GM21423 (cell line): ENCODE data around the gene HELLS.
"Not testable (repeated sequence)": the region's sequence is repeated elsewhere in the genome, so short reads cannot be mapped to it uniquely, and the experiment has no call there.

Experiments used
- ATAC-seq: cut with Tn5 transposase; IDR thresholded peaks from one replicate; pipeline ENCODE4 v1.9.1; 2021; ENCODE audit warnings: mild to moderate bottlenecking, moderate library complexity; ENCODE audit not compliant: unreplicated experiment

Gene HELLS

DNA sequence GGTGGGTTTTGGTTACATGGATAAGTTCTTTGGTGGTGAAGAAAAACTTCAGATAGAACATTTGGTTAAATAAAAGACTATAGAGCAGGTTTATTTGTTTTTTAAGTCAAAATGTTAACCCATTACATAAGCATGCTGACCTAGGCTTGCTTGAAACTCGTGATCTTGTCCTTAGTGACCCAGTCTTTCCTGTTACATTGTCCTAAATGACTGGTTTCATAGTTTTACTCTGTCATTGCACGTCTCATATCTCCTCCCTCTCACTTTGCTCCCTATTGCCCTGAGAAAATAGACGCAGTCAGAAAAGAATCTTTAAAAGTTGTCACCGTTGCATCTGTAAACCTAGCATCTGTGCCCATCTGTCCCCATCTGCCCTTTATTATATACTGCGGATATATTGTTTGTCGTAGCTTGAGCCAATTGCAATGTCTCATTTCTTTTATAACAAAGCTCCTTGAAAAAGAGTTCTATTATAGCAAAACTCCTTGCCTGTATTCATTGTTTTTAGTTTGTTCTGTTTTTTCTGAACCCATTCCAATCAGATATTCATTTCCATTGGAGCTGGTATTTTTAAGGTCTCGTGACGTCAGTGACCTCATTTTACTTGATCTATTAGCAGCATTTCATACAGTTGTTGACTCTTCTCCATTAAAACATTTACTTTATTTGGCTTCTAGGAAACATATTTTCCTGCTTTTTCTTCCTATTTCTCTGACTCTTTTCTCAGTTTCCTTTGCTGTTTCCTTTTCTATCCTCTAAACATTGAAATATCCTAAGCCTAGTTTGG, 57.3 kb downstream of the HELLS start:
- ATAC-seq: no peak

DNA sequence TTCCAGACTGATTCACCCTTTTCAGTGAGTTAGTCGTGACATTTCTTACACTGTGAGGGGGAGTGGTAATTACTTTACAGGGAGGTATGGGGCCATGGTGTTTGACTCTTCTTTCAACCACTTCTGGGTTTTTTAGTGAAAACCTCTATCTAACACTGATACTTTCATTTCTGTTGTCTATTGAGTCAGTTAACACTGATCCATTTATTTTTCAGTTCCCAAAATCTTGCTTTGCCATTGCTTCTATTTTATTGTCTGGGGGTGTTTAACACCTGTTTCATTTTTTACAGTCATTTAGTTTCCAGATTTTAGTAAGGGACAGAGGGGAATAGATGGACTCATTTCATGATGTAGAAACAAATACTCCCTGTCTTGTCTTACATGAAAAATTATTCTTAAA, 61.5 kb downstream of the HELLS start:
- peak; percentile 75 for ATAC-seq

DNA sequence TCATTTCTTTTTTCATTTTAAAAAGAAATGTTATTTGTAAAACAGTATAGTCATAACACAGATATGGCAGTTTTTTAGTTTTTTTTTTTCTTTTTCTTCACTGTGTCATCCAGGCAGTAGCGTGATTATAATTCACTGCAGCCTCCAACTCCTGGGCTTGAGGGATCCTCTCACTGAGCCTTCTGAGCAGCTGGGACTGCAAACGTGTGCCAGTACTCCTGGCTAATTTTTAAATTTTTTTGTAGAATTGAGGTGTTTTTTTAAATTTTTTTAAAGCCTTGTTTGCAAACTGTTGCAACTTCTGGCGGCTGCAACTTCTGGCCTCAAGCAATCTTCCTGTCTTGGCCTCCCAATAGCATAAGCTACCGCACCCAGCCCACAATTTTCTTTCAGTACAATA, 63.0 kb downstream of the HELLS start:
- ATAC-seq: no peak

DNA sequence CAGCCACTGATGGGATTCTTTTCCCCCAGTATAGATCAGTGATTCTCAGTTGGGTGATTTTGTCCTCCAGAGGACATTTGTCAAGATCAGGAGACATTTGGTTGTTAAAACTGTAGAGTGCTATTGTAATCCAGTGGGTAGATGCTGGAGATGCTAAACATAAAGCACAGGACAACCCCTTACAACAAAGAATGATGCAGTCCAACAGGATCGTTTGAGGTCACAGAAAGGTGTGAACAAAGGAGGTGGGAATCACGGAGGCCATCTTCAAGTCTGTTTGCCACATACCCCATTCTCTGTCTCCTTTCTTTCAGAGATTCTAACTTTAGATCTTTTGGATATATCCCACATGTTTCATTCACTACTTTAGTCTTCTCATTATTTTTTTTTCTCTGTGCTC, 69.0 kb downstream of the HELLS start:
- no peak for ATAC-seq

DNA sequence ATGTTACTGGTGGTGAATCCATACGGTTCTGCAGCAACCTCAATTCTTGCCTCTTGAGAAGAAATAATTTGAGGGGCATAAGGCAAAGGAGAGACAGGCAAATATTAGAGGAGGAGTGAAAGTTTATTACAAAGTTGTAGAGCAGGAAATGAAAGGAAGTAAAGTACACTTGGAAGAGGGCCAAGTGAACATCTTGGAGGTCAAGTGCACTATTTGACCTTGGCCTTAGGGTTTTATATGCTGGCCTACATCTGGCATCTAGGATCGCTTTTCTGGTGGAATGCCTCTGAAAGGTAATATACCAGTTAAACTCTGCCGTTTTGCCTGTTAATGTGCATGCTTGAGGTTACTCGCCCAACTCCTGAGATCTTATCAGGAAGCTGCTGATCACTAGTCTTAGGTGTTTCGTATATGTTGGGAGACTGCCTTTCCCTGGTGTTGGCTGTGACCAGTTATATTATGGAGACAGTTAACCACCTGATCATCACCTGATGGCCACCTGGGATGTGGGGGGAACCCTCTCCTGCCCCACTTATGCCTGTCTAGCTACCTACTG, 71.9 kb downstream of the HELLS start:
- ATAC-seq: no peak

DNA sequence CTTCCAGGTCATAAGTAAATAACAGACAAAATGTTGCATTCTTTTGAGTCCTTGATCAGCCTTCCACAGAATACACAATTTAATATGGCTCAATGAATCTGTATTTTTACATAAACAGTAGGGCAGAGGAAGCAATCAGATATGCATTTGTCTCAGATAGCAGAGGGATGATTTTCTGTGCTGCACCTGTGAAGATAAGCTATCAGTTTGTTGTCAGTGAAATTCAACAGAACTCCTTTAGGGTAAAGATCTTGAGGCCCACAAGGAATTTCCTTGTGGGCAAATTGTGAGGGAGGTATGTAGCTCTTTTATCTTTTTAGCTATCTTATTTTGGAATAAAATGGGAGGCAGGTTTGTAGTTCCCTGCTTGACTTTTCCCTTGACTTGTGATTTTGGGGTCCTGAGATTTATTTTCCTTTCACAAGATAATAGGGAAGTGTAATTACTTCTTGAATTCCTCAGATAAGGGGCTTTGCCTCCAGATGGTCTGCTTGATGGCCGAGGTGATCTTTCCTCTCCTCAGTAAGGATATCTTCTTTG, 77.1 kb downstream of the HELLS start:
- no peak for ATAC-seq

DNA sequence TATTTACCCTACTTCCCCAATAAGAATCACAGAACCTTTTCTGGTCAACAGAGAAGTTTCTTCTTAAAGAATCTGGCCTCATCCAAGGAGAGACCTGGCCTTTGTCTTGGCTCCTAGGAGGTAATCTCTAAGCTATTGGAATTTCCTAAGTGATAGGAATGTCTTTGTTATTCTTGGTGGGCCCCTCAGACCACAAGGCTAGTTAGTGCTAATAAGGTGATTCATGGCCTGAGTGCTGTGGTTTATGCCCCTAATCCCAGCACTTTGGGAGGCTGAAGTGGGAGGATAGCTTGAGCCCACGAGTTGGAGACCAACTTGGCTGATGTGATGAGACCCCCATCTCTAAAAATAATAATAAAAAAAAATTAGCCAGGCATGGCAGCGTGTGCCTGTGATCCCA, 78.0 kb downstream of the HELLS start:
- no peak for ATAC-seq

DNA sequence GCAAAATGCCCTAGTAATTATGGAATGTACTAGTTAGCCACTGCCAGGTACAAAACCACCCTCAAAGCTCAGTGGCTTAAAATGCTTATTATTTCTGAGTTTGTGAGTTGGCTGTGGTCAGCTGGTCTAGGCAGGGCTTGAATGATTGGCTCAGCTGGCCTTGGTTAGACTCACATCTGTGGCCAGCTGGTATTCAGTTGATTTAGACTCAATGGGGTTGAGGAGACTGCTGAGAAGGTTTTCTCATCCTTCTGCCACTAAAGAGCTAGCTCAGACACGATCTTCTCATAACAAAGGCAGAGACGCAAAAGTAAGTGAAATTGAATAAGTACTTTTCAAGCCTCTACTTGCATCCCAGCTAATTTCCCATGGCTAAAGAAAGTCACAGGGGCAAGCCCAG, 80.9 kb downstream of the HELLS start:
- no peak for ATAC-seq

DNA sequence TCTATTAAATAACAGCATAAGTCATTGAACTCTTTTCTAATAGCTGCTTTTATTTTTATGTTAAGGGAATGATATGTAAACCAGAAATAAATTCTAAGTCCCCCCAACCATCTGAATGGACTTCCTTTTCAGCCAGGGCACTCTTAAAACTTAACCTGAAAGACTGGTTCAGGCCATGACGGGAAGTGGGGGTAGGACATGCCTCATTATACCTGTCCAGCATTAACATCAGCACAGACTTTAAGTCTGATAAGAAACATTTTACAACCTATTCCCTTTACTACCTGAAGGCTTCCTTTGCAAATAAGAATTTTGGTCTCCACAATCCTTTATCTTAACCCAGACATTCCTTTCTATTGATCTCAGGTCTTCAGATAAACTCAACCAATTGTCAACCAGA, 81.9 kb downstream of the HELLS start:
- ATAC-seq: no peak

DNA sequence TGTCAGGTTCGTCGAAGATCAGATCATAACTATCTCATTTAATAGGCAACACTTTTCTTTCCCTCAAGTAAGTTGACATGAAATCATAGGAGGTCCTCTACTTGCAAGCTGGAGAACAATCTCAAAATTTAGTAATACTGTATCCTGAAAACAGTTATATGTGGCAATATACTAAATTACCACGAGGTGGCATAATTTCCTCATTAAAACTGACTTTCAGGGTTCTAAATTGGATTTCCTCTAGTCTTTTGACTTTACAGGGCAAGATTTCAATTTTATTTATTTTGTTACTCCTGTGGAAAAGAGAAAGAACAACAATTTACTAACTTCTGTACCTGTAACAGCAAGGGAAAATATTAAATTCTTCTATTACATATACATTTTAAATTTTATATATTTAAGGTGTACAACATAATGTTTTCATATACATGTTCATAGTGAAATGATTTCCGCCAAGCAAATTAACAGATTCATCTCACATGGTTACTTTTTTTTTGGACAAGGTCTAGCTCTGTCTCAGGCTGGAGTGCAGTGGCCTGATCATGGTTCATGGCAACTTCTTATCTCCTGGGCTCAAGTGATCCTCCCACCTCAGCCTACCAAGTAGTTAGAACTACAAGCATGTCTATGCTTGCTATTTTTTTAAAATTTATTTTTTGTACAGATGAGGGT, 84.6 kb downstream of the HELLS start:
- no peak for ATAC-seq

DNA sequence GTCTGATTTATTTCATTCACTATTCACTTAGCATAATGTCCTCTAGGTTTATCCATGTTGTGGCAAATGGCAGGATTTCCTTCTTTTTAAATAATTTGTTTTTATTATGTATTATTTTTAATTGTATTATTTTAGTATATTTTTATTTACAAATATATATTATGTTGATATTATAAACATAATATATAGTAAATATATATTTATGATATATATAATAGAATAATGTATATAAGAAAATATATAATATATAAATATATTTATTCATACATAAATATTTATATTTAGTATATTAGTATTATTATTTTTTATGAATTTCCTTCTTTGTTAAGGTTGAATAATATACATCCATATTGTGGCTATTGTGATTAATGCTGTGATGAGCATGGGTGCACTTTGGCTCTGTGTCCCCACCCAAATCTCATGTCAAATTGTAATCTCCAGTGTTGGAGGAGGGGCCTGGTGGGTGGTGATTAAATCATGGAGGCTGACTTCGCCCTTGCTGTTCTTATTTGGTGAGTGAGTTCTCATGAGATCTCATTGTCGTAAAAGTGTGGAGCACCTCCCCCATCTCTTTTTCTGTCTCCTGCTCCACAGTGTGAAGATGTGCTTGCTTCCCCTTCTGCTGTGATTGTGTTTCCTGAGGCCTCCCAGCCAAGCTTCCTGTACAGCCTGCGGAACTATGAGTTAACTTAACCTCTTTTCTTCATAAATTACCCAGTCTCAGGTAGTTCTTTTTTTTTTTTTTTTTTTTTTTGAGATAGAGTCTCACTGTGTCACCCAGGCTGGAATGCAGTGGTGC, 85.7 kb downstream of the HELLS start:
- no peak for ATAC-seq

DNA sequence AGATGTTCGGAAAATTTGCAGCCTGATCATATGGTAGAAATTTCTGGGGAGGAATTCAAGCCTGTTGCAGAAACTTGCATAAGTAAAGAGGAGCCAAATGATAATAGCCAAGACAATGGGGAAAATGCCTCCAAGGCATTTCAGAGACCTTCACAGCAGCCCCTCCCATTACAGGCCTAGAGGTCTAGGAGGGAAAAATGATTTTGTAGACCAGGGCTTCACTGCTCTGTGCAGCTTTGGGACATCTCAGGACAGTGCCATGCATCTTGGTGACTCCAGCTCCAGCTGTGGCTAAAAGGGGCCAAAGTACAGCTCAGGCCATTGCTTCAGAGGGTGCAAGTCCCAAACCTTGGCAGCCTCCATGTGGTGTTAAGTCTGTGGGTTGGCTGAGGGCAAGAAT, 87.4 kb downstream of the HELLS start:
- no peak for ATAC-seq

DNA sequence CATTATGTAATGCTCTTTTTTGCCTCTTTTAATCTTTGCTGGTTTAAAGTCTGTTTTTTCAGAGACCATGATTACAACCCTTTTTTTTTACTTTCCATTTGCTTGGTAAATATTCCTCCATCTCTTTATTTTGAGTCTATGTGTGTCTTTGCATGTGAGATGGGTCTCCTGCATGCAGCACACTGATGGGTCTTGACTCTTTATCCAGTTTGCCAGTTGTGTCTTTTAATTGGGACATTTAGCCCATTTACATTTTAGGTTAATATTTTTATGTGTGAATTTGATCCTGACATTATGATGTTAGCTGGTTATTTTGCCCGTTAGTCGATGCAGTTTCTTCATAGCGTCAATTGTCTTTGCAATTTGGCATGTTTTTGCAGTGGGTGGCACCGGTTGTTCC, 92.5 kb downstream of the HELLS start:
- not testable (repeated sequence) for ATAC-seq

DNA sequence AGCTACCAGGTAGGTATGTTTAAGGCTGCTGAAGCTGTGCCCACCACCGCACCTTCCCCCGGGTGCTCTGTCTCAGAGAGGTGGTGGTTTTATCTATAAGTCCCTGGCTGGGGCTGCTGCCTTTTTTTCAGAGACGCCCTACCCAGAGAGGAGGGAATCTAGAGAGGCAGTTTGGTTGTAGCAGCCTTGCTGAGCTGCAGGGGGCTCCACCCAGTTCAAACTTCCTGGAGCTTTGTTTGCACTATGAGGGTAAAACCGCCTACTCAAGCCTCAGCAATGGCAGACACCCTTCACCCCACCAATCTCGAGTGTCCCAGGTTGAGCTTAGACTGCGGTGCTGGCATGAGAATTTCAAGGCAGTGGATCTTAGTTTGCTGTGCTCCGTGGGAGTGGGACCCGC, 94.3 kb downstream of the HELLS start:
- ATAC-seq: no peak

DNA sequence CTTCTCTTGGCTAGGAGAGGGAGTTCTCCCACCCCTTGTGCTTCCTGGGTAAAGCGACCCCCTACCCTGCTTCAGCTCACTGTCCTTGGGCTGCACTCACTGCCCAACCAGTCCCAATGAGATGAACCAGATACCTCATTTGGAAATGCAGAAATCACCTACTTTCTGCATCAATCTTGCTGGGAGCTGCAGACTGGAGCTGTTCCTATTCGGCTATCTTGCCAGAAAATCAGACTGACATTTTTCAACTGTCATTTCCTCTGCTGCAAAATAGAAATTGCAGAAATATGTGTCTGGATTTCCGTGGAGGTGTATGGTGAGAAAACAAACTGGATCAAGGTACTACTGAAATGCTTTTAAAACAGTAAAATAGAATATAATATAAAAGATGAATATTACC, 95.0 kb downstream of the HELLS start:
- ATAC-seq: no peak

DNA sequence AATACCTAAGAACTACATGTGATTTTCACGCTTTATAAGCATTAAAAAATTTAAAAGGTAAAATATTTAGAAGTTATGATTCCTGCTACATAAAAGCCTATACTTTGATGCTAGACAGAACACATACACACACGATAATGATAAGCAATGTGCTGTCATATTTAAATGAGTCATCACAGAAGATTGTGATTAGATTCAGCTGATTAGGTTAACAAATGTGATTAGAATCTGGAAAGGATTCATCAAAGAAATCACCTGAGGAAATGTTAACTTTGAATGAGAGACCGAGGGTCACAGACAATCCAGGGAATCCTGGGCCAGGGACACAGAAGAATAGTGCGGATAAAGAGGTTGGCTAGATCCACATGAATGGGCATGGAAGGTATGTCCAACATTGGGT, 95.9 kb downstream of the HELLS start:
- ATAC-seq: no peak

DNA sequence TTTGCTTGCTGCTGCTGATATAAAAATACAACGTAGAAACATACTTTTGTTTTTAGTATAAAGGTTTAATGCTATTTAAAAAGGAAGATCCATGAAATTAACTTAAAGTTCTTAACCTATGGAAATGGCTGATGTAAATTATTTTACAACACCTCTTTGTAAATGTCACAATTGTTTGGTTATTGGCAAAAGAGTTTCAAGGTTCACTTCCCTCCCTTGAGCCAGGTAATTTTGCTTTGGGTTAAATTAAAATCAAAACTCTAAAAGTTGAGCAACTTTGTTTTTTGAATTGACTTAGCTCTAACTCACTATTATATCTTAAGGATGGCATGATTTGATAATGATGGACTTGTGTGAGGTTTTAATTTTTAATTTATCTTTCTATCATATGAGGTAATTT, 98.8 kb downstream of the HELLS start:
- no peak for ATAC-seq

DNA sequence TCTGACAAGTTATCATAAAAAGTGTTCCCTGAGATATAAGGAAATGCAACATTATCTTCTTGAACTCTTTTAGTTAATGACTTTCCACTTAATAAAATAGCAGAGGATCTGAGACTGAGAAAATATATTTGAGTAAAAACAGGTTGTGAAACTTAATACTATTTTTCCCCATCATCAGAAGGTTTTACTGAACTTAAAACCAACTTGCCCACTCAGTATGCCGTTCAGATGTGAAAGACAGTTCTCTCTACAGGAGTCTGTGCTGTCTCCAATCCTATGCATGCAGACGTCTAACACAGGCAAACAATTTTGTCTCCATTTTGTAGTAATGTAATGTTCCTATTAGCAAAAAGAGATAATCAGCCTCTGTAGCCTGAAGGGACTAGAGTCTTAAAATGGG, 99.7 kb downstream of the HELLS start:
- ATAC-seq: peak; percentile 79
